Measurements from ENCODE around the gene AP3B1.
A peak's percentile ranks its signal among the peaks of the same experiment; 100 is the strongest.

The AP3B1 gene

GRCh38 chr5:77958642-77959330 lies 335.7 kb downstream of the AP3B1 start:
- H3K27ac Mint-ChIP-seq, result no peak overlapping the region
- H3K4me1 Mint-ChIP-seq (ENCODE audit: low read depth in 2 of 2), result peaks cover 6% of the 10 kb centered on the region in 2 donors
- DNase-seq, result no peak
- no peak for ATAC-seq (replicated peaks)
- H3K9me3 Mint-ChIP-seq, result no peaks in the 10 kb centered on the region
- no peaks in the 10 kb centered on the region for H3K36me3 Mint-ChIP-seq (ENCODE audit: insufficient read depth)
- H3K4me3 Mint-ChIP-seq, result no peak overlapping the region
- H3K27me3 Mint-ChIP-seq, result peaks cover 41 to 48% of the 10 kb centered on the region in 2 donors

GRCh38 chr5:77957931-77958521 lies 336.5 kb downstream of the AP3B1 start:
- Mint-ChIP-seq H3K36me3 (ENCODE audit: insufficient read depth) (no peaks in the 10 kb centered on the region), H3K27me3 (peaks cover 40% of the 10 kb centered on the region in 2 donors), H3K27ac (no peak overlapping the region), H3K4me3 (no peak overlapping the region), H3K9me3 (no peaks in the 10 kb centered on the region), H3K4me1 (ENCODE audit: low read depth in 2 of 2) (peaks cover 6% of the 10 kb centered on the region in 2 donors)
- ATAC-seq (replicated peaks), result no peak
- DNase-seq, result no peak

- no peak for ATAC-seq (replicated peaks)
- Mint-ChIP-seq H3K4me3 (no peak overlapping the region), H3K36me3 (ENCODE audit: insufficient read depth) (no peaks in the 10 kb centered on the region), H3K4me1 (ENCODE audit: low read depth in 2 of 2) (peaks cover 6% of the 10 kb centered on the region in 2 donors), H3K9me3 (no peaks in the 10 kb centered on the region), H3K27me3 (peaks cover 35% of the 10 kb centered on the region in 2 donors), H3K27ac (no peak overlapping the region)
- DNase-seq, result no peak
These were observed 337.0 kb downstream of the AP3B1 start for GRCh38 chr5:77957516-77957915.

GRCh38 chr5:77957081-77957480 lies 337.4 kb downstream of the AP3B1 start:
- peaks cover 6% of the 10 kb centered on the region in 2 donors for H3K4me1 Mint-ChIP-seq (ENCODE audit: low read depth in 2 of 2)
- DNase-seq, result no peak
- H3K9me3 Mint-ChIP-seq, result no peaks in the 10 kb centered on the region
- no peak for ATAC-seq (replicated peaks)
- H3K27me3 Mint-ChIP-seq, result peaks cover 32% of the 10 kb centered on the region in 2 donors
- H3K4me3 Mint-ChIP-seq, result no peak overlapping the region
- no peaks in the 10 kb centered on the region for H3K36me3 Mint-ChIP-seq (ENCODE audit: insufficient read depth)
- no peak overlapping the region for H3K27ac Mint-ChIP-seq

- Mint-ChIP-seq H3K27ac (no peak overlapping the region), H3K9me3 (no peaks in the 10 kb centered on the region), H3K4me3 (no peak overlapping the region), H3K27me3 (peaks cover 32% of the 10 kb centered on the region in 2 donors), H3K4me1 (ENCODE audit: low read depth in 2 of 2) (peaks cover 3 to 4% of the 10 kb centered on the region in 2 donors), H3K36me3 (ENCODE audit: insufficient read depth) (no peaks in the 10 kb centered on the region)
- ATAC-seq (replicated peaks) (no peak), DNase-seq (no peak)
These were observed 338.9 kb downstream of the AP3B1 start for GRCh38 chr5:77955577-77955976.

- Mint-ChIP-seq H3K4me3 (no peak overlapping the region), H3K9me3 (no peaks in the 10 kb centered on the region), H3K4me1 (ENCODE audit: low read depth in 2 of 2) (no peaks in the 10 kb centered on the region), H3K27ac (peak overlapping the region in 1 of 2 donors; percentile 38), H3K27me3 (peaks cover 28 to 38% of the 10 kb centered on the region in 2 donors), H3K36me3 (ENCODE audit: insufficient read depth) (no peaks in the 10 kb centered on the region)
- DNase-seq, result no peak
- ATAC-seq (replicated peaks), result no peak
These were observed 341.1 kb downstream of the AP3B1 start for GRCh38 chr5:77953374-77953773.

GRCh38 chr5:77952636-77953212 lies 341.8 kb downstream of the AP3B1 start:
- Mint-ChIP-seq H3K27me3 (peaks cover 21 to 32% of the 10 kb centered on the region in 2 donors), H3K9me3 (no peaks in the 10 kb centered on the region), H3K4me3 (no peak overlapping the region), H3K36me3 (ENCODE audit: insufficient read depth) (no peaks in the 10 kb centered on the region), H3K27ac (peak overlapping the region in 1 of 2 donors; percentile 38), H3K4me1 (ENCODE audit: low read depth in 2 of 2) (no peaks in the 10 kb centered on the region)
- no peak for ATAC-seq (replicated peaks)
- no peak for DNase-seq
